Right lobe of liver (tissue), 4 donors: ENCODE measurements around the gene LCNL1.

ENCODE experiments used
- POLR2A ChIP-seq: fragments of 450-650 bp; IDR thresholded peaks from one replicate; pipeline ENCODE4 v1.6.1; 2017; ENCODE audit warnings: antibody characterized with exemption, mild to moderate bottlenecking
- TF ChIP-seq, protein P1 (sequence below), 4 donors: fragments of 200-600 bp in 3 of 4; fragments of 450-650 bp in 1 of 4; IDR thresholded peaks; one replicate each; pipeline versions ENCODE4 v1.5.1 to v1.8.0; 2016 to 2022; ENCODE audit warnings: antibody characterized with exemption in 4 of 4, mild to moderate bottlenecking in 2 of 4
- donor health status: DM: no; HTN: no; CAD: no.
- donor health status: DM: no; HTN: no; CAD: no.
- donor health status: DM: no; HTN: yes; CAD: no.

DNA sequence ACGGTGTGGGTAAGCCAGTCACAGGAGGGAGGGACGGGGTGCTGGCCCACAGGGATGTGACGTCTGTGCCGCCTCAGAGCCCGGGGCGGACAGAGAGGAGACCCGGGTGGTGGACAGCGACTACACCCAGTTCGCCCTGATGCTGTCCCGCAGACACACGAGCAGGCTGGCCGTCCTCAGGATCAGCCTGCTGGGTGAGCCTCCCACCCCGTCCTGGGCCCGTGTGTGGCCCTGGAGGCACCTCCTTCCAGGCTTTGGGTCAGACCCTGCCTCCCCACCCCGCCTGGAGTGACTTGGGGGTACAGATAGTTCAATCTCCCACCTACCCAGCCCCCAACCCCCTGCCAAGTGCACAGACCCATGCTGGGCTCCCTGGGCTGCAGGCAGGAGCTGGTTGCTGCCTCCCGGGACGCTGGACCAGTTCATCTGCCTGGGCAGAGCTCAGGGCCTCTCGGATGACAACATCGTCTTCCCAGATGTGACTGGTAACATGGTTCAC lies 29.0 kb upstream of the LCNL1 start:
- TF ChIP-seq, protein P1, sequence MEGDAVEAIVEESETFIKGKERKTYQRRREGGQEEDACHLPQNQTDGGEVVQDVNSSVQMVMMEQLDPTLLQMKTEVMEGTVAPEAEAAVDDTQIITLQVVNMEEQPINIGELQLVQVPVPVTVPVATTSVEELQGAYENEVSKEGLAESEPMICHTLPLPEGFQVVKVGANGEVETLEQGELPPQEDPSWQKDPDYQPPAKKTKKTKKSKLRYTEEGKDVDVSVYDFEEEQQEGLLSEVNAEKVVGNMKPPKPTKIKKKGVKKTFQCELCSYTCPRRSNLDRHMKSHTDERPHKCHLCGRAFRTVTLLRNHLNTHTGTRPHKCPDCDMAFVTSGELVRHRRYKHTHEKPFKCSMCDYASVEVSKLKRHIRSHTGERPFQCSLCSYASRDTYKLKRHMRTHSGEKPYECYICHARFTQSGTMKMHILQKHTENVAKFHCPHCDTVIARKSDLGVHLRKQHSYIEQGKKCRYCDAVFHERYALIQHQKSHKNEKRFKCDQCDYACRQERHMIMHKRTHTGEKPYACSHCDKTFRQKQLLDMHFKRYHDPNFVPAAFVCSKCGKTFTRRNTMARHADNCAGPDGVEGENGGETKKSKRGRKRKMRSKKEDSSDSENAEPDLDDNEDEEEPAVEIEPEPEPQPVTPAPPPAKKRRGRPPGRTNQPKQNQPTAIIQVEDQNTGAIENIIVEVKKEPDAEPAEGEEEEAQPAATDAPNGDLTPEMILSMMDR (IDR thresholded peaks at IDR 0.05): no peak
- no peak for TF ChIP-seq POLR2A
